Measurements from ENCODE around the gene TMIE. TPM values are rescaled to one million over a fixed set of nuclear protein-coding genes. Genes with fewer than 3 reads are reported as not detected.
A peak's percentile ranks its signal among the peaks of the same experiment; 100 is the strongest.

Gene TMIE
- total and polyA plus RNA-seq, 12 donors: 0.30 to 21.4 (median 2.0) TPM

DNA sequence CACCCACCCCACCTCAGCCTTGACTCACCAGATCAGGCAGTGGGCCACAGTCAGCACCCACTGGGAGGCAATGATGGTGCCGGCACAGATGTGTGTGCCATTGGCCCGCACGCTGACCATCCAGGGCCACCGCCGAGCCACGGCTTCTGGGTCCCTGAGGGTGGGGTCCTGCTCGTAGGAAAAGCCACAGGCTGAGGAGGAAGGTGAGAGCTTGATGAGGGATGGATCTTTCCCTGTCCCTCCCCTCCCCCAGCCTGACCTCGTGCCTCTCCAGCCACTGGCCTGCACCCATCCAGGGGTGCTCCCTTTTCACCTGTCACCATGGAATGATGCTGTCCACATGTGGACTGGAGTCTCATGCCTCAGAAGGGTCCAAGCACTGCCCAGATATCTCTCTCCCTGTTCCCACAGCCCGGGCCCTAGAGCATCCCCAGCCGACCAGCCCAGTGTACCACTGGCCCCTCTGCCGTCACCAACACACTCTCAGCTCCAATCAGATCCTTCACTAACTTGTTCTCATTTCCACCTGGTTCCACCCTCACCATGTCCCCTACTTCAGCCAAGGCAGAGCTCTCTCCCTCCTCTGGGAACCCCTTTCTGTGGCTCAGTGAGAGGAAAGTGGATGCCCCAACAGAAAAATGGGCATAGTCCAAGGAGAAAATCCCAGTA is 14.4 kb downstream of the TMIE start:
- Histone ChIP-seq H3K4me3 (no peak overlapping the region), H3K4me1 (replicated peaks in 1 of 2) (no peaks in the 10 kb centered on the region), H3K36me3 (replicated peaks in 1 of 2) (no peaks in the 10 kb centered on the region), H3K27ac (no peak overlapping the region), H3K9me3 (replicated peaks in 1 of 3) (no peaks in the 10 kb centered on the region), H3K27me3 (peaks cover 9% of the 10 kb centered on the region)
- TF ChIP-seq, protein P1, sequence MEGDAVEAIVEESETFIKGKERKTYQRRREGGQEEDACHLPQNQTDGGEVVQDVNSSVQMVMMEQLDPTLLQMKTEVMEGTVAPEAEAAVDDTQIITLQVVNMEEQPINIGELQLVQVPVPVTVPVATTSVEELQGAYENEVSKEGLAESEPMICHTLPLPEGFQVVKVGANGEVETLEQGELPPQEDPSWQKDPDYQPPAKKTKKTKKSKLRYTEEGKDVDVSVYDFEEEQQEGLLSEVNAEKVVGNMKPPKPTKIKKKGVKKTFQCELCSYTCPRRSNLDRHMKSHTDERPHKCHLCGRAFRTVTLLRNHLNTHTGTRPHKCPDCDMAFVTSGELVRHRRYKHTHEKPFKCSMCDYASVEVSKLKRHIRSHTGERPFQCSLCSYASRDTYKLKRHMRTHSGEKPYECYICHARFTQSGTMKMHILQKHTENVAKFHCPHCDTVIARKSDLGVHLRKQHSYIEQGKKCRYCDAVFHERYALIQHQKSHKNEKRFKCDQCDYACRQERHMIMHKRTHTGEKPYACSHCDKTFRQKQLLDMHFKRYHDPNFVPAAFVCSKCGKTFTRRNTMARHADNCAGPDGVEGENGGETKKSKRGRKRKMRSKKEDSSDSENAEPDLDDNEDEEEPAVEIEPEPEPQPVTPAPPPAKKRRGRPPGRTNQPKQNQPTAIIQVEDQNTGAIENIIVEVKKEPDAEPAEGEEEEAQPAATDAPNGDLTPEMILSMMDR (IDR thresholded peaks at IDR 0.05): no peak
- no peak for TF ChIP-seq POLR2A (IDR thresholded peaks at IDR 0.05)
- 90 to 100% (median 91%) methylated on average over 4 to 11 of the region's 11 CpGs for WGBS, 4 donors
- no peak for DNase-seq
- intact Hi-C loops (cut with DNase I): loop anchor here in 1 of 2 donors (10.0 kb wide), 1 partner anchor 639 kb away; no protein-coding TSS in a partner anchor

DNA sequence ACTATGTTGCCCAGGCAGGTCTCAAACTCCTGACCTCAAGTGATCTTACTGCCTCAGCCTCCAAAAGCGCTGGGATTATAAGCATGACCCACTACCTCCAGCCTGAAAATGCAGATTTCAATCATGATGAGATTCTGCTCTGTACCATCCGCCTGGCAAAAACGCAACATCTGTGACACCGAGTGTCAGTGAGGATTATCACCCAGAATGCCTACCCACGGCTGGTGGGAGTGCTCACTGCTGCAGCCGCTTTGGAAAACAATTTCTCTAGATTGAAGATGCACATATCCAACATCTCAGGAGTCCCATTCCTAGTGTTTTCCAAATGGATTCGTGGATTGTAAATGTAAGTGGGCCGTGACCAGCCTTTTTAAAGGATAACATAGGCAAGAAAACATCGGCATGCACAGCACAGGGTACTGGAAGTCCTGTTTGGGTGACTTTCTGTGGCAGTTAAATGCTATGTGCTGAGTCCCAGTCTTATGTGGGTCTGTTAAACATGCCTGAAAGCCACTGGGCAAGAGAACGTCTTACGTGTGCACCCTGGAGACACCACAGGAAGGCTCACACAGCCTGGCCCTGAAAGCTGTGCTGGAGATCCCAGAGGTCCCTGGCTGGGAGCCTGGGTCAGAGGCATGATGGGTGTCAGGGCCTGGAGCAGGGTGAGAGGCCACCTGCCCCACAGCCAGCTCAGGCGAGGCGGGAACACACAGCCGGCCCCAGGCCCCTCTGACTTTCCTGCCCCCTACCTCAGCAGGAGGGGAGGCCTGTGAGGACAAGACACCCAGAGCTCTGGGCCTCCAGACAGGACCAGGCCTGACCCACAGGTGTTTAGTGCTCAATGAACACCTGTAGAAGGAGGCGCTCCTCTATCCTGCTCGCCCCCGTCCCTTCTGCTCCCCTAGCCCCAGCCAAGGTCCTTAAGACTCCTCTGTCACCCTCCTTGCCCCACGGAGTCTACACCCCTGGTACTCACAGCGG is 15.6 kb downstream of the TMIE start:
- Histone ChIP-seq H3K36me3 (replicated peaks in 1 of 2) (no peaks in the 10 kb centered on the region), H3K4me1 (replicated peaks in 1 of 2) (no peaks in the 10 kb centered on the region), H3K27me3 (peaks cover 9% of the 10 kb centered on the region), H3K4me3 (no peak overlapping the region), H3K27ac (no peak overlapping the region), H3K9me3 (replicated peaks in 1 of 3) (no peaks in the 10 kb centered on the region)
- DNase-seq: no peak
- TF ChIP-seq POLR2A (IDR thresholded peaks at IDR 0.05): no peak
- TF ChIP-seq, protein P1 (IDR thresholded peaks at IDR 0.05): no peak
- 83 to 94% (median 88%) methylated on average over 14 to 19 of the region's 19 CpGs for WGBS, 4 donors
- intact Hi-C loops (cut with DNase I): loop anchor here in 1 of 2 donors (10.0 kb wide), 1 partner anchor 638 kb away; no protein-coding TSS in a partner anchor

DNA sequence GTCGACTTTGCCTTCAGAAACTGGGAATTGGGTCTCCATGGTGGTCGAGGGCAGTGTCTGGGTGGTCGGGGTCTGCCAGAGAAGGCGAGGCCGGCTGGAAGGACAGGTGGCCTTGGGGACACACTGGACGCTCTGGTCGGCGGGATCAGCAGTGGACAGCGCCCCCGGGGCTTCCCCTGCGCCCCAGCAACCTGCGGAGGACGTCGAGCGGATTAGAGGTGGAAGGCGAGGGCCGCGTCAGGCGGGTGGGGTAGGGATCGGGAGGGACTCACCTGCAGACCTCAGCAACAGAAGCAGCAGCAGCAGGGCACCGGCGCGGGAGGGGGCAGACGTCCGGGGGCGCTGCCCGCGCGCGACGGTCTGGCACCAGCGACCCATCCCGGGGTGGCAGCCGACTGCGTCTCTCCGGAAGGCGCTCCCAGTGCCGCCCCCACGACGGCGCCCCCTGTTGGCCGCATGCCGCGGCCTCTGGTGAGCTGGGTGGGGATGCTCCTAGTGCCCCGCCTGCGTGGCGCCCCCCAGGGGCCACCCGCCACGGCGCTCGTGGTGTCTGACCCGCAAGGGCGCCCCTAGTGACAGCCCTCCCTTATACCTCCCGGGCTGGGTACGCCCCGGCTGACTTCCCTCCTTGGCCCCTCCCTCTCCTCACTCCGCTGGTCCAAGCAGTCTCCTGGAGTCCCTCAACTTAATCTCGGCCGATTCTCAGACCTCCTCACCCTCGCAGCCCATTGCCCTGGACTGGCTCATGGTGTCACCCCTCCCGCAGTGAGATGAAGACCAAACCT is 16.4 kb downstream of the TMIE start, which contains the start of gene PRSS50:
TSS of gene PRSS50 (minus strand) at position 423 of the 785 bp plus-strand sequence. CDS start at position 378, 45 bp downstream.
- WGBS, 4 donors: 51 to 76% (median 56%) methylated on average over 22 to 61 of the region's 61 CpGs
- Histone ChIP-seq H3K27me3 (peaks cover 9% of the 10 kb centered on the region), H3K4me3 (no peak within 1 kb of the TSS), H3K36me3 (replicated peaks in 1 of 2) (no peaks in the 10 kb centered on the region), H3K9me3 (replicated peaks in 1 of 3) (no peaks in the 10 kb centered on the region), H3K4me1 (replicated peaks in 1 of 2) (no peaks in the 10 kb centered on the region), H3K27ac (no peak within 1 kb of the TSS)
- intact Hi-C loops (cut with DNase I): loop anchor here in 1 of 2 donors (10.0 kb wide), 1 partner anchor 637 kb away; no protein-coding TSS in a partner anchor
- DNase-seq: peak in 1 of 7 donors; percentile 10
- TF ChIP-seq, protein P1 (IDR thresholded peaks at IDR 0.05): no peak
- no peak for TF ChIP-seq POLR2A (IDR thresholded peaks at IDR 0.05)

Data from adrenal gland (tissue), 12 donors.